Umbilical cord (tissue), 2 donors: Measurements from ENCODE around the gene CELF5. TPM values are rescaled to one million over a fixed set of nuclear protein-coding genes. Genes with fewer than 3 reads are reported as not detected.
"Not testable (repeated sequence)": the region's sequence is repeated elsewhere in the genome, so short reads cannot be mapped to it uniquely, and the experiment has no call there.

Experiments used
- DNase-seq: peaks from one replicate; pipeline ENCODE4 v3.0.0-alpha.2; 2015; ENCODE audit warnings: low spot score
- total RNA-seq: library from RNA; depleted of rRNA; stranded (reverse); fragments of >200 nt; gene quantifications from one replicate; pipeline ENCODE4 v1.2.3, GENCODE V29; 2014; ENCODE audit warnings: low replicate concordance; ENCODE audit not compliant: insufficient read depth

CELF5 gene
- total RNA-seq, 1 donor from 2014 or later = 1.7 TPM

DNA sequence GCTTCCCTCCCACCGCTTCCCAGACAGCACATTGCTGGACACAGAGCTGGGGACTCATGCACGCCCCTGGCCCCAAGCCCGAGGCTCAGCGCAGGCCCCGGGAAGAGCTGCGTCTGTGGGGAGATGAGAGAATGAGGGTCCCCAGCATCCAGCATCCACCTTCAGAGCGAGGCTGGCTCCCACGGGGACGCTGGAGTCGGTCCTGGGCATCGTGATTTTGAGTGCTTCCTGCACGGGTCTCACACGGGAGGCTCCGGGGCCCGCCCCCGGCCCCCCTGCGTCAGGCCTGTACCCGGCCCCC, 34.0 kb upstream of the CELF5 start:
- DNase-seq = no peak

DNA sequence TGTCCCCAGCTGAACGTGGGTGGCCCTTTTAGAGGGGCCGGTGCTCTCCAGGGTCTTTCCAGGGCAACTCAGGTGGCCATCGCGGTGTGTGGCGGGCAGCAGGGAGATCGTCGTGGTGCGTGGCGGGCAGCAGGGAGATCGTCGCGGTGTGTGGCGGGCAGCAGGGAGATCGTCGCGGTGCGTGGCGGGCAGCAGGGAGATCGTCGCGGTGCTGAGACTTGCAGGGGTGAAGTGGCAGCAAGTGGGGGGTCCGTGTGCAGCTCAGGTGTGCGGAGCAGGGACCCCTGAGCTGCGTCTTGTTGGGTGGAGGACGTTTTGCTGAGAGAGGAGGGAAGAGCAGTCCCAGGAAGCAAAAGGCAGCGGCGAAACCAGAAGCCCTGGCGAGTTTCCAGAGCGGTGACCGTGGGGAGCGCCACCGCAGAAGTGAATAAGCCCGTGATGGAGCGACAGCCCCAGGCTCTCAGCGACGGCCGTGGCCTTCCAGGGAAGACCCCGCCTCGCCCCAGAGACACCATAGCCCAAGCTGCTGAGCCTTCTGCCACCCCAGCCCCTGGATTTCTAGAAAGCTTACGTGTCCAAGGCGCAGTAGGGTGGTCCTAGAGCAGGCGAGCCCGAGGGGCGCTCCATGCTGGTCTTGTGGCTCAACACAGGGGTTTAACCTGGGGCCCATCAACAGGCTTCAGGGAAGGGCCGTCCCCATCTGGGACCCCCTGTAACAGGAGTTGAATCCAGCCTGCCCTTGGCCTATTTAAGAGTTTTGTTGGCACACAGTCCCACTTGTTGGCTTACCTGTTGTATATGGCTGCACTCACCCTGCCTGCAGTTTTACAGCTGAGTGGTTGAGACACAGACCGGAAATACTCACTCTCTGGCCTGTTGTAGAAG, 33.3 kb upstream of the CELF5 start:
- DNase-seq = no peak

DNA sequence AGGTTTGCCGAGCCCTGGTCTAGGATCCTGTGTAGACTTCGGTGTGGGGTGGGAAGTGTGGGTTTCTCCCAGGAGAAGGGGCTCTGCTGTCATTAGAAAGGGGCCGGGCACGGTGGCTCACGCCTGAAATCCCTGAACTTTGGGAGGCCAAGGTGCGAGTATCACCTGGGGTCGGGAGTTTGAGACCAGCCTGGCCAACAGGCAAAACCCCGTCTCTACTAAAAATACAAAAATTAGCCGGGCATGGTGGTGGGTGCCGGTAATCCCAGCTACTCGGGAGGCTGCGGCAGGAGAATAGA, 32.7 kb upstream of the CELF5 start:
- DNase-seq = not testable (repeated sequence)

DNA sequence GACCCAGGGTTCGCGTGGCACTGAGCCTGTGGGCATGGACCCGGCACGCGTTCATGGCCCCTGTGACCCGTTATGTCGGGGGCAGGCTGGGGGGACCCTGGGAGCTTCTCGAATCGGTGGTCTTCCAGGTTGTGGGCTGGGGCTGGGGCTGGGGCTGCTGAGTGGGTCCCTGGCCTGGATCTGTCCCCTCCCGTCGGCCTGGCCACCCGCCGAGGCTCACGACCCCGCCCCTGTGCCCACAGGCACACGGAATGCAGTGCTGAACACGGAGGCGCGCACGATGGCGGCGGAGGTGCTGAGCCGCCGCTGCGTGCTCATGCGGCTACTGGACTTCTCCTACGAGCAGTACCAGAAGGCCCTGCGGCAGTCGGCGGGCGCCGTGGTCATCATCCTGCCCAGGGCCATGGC, 32.2 kb upstream of the CELF5 start:
- no peak for DNase-seq

DNA sequence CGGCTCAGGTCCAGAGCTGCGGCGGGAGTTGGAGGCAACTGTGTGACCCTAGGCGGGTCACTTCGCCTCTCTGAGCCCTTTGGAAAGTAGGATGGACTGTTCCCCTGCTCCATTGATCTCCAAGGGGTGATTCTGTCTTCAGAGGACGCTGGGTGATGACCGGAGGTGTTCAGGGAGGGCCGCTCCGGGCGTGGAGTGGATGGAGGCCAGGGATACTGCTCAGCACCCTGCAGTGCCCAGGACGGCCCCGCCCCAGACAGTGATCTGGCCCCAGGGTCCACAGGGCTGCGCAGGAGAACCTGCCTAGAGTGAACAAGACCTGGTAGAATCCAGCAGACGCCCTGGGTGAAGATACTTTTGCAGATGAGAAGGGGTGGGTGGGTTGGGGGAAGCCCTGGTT, 31.8 kb upstream of the CELF5 start:
- no peak for DNase-seq

DNA sequence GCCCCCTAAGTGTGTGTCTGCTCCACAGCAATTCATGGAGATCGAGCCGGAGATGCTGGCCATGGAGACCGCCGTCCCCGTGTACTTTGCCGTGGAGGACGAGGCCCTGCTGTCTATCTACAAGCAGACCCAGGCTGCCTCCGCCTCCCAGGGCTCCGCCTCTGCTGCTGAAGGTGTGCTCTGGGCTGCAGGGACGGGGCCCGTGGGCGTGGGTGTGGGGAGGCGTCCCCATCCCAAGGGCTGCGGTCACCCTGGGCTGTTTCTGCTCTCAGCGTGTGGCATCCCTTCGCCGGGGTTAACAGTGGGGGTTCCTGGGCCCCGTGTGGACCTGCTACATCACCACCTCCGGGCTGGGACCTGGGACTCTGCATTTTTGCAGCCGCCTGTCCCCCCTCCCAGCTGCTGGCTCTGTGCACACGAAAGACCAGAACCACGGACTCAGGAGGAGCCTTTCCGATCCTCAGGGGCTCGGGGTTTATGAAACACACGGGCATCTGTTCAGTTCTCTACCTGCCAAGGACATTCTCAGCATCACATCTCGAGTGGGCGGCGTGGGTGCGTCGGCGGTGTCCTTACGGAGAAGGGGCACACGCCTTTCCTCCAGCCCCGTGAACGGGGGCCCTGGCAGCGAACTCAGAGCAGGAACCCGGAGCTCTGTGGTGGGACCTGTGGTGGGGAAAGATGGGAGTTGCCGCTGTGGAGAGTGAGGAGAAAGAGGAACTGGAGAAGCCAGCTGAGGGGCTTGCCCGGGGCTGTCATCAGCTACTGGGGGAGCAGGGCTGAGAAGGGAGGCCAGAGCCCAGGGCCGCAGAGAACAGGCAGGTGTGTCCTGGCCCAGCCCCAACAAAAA, 31.0 kb upstream of the CELF5 start:
- DNase-seq = no peak

DNA sequence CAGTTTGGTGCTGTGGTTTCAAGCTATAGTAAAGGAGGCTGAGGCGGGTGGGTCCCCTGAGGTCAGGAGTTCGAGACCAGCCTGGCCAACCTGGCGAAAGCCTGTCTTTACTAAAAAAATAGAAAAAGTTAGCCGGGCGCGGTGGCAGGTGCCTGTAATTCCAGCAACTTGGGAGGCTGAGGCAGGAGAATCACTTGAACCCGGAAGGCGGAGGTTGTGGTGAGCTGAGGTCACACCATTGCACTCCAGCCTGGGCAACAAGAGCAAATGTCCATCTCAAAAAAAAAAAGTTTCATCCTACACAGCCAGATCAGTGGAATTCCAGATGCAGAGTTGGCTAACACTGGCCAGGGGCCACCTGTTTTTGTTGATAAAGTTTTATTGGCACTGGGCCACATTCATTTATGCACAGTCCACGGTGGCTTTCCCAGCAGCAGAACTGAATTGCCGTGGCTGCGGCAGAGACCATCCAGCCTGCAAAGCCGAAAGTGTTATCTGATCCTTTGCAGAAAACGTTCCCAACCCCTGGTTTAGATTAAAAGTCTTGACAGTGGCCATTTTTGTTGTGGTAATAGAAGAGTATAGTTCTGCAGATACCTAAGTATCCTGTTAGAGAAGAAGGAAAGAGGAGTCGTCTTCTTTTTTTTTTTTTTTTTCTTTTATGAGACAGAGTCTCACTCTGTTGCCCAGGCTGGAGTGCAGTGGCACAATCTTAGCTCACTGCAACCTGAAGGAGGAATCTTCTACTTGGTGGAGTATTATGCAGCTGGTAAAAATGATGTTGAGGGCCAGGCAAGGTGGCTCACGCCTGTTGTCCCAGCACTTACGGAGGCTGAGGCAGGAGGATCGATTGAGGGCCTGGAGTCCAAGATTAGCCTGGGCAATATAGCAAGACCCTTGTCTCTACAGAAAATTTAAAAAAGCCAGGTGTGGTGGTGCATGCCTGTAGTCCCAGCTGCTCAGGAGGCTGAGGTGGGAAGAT, 30.1 kb upstream of the CELF5 start:
- no peak for DNase-seq

DNA sequence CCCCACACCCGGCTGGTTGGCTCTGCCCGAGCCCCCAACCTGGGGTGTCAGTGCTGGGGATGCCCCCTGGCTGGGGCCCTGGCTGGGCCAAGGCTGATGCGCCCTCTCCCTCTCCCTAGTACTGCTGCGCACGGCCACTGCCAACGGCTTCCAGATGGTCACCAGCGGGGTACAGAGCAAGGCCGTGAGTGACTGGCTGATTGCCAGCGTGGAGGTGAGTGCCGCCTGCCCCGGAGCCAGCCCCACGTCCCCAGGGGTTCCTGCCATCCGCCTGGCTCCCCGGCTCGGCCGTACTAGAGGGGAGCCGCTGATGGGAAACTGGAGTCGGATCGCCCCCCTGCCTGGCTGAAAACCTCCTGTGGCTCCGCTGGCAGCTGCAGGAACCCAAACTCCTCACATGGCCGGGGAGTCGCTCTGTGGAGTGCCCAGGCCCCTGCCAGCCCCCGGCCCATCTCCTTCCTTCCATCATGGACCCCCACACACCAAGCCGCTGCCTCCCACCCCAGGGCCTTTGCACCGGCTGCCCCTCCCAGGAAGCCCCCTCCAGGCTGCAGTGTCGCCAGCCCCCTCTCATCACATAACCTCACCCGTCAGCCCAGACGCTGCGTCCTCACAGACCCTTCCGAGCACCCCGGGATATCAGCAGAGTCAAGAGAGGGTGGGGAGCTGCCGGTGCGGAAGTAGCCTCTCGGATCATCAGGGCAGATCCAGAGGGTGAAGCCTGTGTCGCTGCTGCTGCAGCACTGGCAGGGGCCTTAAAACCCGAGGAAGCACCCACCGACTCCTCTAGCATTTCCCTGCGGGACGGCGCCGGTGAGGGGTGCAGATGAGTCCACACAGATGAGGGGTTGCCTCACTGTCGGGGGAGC, 28.2 kb upstream of the CELF5 start:
- no peak for DNase-seq

DNA sequence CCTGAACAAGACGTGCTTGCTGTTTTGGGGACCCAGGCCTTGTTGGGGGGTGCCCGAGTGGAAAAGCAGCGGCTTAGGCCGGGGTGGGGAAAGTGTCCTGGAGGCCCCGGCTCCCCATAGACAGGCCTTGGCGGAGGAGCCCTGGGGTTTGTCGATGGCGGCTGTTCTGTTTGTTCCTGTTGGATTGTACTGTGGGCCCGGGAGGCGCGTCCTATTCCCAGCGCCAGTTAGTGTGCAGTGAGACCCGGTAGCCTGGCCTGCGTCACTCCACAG, 27.6 kb upstream of the CELF5 start:
- DNase-seq = no peak

DNA sequence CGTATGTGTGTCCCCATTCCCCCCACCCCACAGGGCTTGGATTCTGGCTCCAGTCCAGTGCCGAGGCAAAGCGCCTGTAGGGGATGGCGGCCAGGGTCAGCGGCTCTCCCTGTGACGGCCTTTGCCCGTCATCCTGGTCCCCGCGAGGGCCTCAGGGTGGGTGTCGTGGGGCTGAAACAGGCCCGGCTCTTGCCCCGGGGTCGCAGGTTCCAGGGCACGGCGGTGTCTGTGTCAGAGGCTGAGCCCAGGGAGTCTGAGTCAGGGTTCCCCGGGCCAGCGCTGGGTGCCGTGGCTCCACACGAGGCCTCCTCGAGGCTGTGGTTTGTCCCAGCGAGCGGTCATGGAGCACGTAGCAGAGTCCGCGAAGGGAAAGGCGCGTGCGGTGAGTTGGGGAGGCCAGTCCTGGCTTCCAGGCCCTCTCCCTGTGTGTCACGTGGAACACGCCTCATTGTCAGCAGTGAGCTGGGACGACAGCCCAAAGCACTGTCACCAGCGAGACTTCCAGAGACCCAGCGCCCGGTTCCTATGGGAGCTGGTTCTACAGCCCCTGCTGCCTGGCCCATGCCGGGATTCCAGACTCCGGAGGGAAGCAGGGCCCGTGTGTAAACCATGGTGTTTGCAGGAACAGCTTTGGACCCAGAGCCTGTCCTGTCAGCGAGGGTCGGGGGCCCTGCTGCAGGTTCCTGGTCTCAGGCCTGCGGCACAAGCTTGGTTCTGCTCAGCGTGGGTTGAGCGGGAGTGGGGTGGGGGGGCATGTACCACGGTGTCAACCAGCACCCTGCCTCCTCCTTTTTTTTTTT, 25.4 kb upstream of the CELF5 start:
- no peak for DNase-seq

DNA sequence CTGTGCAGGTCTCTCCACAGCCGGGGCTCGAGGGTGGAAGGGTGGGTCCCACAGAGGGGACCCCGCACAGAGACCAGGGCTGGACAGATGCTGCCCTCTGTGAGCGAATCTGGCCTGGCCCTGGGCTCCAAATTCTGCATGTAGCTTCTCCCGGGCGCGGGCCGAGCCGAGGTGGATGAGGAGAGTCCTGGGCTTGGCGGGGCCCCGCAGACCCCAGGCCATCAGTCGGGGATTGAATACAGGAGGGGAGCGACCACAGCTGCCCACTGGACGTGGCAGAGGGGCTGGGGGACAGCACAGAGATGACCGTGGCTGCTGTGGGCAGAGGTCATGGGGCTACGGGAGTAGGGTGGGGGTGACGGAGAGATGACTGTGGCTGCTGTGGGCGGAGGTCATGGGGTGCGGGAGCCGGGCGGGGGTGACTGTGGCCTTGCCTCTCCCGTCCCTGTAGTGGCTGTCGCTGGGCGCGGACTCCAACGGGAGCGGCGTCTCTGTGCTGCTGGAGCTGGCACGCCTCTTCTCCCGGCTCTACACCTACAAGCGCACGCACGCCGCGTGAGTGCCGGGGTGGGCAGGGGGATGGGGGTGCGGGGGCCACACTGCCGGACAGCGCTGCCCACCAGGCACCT, 23.3 kb upstream of the CELF5 start:
- DNase-seq = no peak

DNA sequence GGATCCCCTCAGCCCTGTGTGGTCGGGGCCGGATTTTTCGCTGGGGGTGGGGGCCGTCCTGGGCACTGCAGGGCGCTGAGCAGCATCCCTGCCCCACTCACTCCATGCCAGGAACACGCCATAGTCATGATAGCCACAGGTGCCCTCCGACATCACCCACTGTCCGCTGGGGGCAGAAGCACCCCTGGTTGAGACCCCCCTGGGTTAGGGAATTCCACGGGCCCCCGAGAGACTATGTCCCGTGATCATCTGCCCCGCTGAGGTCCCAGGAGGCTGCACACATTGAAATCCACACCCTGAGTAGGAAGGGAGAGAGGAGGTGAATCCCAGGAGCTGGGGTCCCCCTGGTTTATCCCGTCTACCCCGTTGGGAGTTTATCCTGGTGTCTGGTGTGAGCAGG, 22.6 kb upstream of the CELF5 start:
- DNase-seq = no peak

DNA sequence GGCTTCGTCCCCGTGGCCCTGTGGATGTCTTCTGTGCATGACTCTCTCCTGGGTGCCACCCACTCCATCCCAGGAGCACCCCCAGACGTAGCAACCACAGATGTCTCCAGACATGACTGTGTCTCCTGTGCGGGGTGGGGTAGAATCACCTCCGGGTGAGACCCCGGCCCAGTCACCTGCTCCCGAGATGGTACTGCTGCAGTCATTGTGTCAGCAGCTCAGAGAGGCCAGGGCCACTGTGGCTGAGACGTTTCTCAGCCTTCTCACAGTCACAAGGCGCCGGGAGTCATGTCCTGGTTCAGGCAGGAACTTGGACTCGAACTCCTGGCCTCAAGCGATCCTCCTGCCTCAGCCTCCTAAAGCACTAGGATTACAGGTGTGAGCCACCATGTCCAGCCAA, 22.1 kb upstream of the CELF5 start:
- DNase-seq = no peak

DNA sequence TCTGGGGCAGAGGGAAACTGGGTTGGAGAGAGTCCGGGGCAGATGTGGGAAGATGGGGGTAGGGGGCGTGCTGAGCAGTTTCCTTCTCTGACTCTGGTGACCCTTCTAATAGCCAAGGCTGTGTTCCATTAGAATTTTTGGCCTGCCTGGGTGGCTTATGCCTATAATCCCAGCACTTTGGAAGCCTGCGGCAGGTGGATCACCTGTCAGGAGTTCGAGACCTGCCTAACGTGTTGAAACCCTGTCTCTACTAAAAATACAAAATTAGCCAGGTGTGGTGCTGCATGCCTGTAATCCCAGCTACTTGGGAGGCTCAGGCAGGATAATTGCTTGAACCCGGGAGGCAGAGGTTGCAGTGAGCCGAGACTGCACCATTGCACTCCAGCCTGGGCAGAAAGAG, 21.6 kb upstream of the CELF5 start:
- not testable (repeated sequence) for DNase-seq

DNA sequence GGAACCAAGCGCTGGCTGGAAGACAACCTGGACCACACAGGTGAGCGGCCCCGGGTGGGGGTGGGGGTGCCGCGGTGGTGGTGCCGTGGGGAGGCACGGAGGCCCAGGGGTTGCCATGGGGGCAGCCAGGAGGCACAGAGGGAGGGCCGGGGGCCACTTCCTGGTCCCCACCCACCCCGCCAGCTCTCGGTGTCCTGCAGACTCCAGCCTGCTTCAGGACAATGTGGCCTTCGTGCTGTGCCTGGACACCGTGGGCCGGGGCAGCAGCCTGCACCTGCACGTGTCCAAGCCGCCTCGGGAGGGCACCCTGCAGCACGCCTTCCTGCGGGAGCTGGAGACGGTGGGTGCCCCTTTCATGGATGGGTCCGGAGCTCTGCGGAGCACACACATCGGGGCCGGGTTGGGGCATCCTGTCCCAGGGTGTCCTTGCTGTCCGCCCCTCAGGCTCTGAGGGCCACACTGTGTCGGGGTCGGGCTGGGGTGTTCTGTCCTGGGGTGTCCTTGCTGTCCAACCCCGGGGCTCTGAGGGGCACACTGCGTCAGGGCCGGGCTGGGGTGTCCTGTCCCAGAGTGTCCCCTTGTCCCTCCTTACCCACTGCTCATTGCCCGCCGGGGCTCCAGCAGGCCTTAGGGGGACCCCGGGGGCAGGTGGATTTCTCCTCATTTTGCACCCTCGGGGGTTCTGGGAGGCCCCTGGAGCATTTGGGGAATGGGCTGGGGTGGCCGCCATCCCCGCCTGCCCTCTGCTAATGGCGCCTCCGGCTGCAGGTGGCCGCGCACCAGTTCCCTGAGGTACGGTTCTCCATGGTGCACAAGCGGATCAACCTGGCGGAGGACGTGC, 20.4 kb upstream of the CELF5 start:
- DNase-seq = no peak

DNA sequence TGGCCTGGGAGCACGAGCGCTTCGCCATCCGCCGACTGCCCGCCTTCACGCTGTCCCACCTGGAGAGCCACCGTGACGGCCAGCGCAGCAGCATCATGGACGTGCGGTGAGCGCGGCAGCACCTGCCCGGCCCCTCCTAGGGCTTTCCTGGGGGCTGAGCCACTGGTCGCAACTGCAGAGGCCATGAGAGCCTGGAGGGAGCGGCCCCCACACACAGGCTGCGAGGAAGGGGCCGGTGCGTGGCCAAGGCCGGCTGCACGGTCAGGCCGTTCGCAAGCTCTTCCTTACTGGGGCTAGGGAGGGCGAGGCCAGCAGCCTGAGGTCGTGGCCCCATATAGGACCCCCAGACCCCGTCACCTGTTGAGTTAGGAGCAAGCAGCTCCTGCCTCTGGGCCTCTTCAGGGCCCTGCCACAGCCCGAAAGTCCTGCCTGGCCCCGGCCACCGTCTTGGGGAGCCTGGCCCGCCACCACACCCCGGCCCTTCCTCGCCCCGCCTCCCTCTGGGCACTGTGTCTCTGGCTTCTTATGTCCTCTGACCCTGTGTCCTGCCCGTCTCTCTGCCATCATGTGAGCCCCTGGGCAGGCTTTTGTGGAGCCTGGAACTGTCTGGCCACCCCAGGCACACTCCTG, 19.7 kb upstream of the CELF5 start:
- no peak for DNase-seq

DNA sequence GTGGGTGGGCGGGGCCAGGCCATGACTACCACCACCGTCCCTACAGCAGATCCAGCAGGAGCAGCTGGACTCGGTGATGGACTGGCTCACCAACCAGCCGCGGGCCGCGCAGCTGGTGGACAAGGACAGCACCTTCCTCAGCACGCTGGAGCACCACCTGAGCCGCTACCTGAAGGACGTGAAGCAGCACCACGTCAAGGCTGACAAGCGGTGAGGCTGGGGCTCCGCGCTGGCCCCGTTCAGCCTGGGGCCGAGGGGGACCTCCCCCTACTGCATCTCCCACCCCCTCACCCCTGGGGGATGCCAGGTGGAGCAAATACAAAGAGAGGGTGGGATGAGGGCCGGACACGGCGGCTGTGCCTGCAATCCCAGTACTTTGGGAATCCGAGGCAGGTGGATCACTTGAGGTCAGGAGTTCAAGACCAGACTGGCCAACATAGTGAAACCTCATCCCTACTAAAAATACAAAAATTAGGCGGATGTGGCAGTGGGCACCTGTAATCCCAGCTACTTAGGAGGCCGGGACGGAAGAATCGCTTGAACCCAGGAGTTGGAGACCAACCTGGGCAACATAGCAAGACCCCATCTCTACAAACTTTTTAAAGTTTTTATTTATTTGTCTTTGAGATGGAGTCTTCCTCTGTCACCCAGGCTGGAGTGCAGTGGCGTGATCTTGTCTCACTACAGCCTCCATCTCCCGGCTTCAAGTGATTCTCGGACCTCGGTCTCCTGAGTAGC, 18.1 kb upstream of the CELF5 start:
- no peak for DNase-seq
